Measurements from ENCODE around the gene SOX4.

Gene SOX4

DNA sequence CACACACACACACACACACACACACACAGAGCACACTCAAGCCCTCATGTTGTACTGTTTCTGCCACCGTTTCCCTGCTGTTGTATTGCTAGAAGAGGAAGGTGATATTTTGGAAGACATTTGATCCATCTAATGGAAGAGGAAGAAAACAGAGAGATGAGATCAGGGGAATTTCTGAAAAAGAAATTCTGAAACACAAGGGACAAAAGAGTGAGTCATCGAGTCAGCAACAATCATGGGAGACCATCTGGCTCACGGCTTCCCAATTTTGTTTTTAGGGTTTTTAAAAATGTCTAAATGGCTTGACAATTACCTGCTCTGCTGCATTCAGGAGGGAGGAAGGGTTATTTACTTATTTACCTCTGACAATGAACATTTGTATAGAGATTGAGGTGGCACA is 22.0 kb downstream of the SOX4 start:
- DNase-seq: no peak

DNA sequence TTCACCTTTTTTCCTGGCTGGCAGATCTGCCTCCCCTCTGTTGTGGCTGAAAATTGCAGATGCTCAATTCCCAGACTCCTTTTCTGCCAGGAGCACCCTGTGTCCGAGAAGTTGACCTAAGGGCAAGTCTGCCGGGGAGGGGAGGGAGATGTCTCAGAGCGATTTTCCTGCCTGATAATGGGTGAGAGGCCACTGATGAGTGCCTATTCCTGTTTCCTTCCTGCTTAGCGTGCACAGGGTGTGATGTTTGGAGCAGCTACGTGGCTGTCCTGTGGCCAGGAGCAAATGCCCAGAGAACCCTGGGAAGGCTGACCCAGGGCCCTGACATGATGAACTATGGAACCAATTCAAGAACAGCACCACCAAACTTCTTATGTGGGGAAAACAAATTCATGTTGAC is 22.5 kb downstream of the SOX4 start:
- DNase-seq: no peak

DNA sequence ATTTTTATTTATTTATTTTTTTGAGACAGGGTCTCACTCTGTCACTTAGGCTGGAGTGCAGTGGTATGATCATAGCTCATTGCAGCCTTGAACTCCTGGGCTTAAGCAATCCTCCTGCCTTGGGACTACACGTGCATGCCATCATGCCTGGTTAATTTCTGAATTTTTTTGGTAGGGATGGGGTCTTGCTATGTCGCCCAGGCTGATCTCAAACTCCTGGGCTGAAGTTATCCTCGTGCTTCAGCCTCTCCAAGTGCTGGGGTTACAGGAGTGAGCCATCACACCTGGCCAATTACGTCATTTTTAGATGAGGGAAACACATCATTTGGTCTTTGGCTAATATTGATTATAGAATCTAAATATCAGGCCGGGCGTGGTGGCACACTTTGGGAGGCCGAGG is 32.1 kb downstream of the SOX4 start:
- no peak for DNase-seq

DNA sequence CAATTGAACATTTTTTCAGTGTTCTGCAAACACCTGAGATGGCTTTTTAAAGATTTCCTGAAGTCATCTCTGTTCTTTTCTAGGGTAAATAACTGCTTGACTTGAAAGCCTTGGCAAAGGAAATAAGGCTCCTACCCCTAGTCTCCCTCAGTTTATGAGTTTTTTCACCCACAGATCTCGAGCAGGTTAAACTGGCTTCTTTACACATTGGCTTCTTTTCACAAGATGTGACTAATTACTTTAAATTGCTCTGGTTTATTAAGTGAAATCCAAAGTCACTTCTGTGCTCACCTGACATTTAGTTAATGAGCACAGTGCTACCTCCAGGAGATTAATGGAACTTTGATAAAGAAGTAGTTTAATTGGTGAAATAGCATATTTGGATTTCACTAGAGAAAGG is 33.2 kb downstream of the SOX4 start:
- no peak for DNase-seq

- no peak for DNase-seq
Measured at GRCh38 chr6:21628160-21628559, 34.6 kb downstream of the SOX4 start.

GRCh38 chr6:21633511-21634109 is 40.1 kb downstream of the SOX4 start:
- DNase-seq: no peak

GRCh38 chr6:21634582-21634981 is 41.0 kb downstream of the SOX4 start:
- DNase-seq: no peak

DNA sequence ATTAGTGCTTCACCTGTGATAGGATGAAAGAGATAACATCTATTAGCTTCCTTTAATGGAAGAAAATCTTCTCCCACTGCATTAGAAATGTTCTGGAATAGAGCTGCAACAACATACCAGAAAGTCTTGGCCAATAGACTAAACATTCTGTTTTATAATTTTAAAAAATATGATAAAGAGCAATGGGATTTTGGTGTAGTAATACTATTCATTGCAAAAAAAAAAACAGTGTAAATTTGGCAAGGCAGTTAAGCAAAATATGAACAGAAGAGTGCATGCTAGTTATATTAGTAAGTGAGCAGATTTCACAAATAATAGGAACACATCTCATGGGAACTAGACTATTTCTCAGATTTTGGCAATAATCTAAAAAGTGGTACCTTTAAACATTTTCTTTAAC is 43.3 kb downstream of the SOX4 start:
- no peak for DNase-seq

DNA sequence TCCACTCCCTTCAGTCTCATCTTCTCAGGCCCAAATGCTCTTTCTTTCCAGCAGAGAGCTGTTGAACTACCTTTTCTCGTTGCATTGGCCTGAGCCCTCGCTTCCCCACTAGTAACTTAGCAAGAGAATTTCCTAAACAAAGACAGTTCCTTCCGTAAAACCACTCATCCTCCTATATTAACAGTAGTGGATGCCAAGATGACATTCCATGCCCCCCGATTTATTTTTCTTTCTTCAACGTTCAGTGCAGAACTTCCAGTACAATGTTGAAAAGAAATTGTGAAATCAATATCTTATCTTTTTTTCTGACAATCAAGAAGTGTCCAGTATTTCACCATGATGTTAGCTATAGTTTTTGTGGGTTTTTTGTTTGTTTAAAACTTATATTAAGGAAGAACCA is 45.8 kb downstream of the SOX4 start:
- DNase-seq: no peak
